GM18517 (cell line): ENCODE data around the gene UBL4A.

Experiments used
- ATAC-seq: cut with Tn5 transposase; IDR thresholded peaks from one replicate; pipeline ENCODE4 v1.9.1; 2021; ENCODE audit warnings: mild to moderate bottlenecking, moderate library complexity; ENCODE audit not compliant: unreplicated experiment

The UBL4A gene

GRCh38 chrX:154484255-154485149 lies 1.9 kb downstream of the UBL4A start:
- no peak for ATAC-seq

- ATAC-seq, result no peak
These were observed 3.1 kb downstream of the UBL4A start for GRCh38 chrX:154483325-154483724.

GRCh38 chrX:154482786-154483185 lies 3.6 kb downstream of the UBL4A start:
- ATAC-seq, result no peak

- ATAC-seq, result no peak
These were observed 4.4 kb downstream of the UBL4A start for GRCh38 chrX:154481911-154482601.

- ATAC-seq, result no peak
These were observed 5.2 kb downstream of the UBL4A start for GRCh38 chrX:154481195-154481594.

- ATAC-seq, result peak; percentile 77
These were observed 7.4 kb downstream of the UBL4A start, which contains the start of gene LAGE3 for GRCh38 chrX:154478728-154479622. Gene LAGE3 (minus strand): TSS chrX:154479281. CDS start chrX:154478915, 366 bp downstream.

- ATAC-seq, result no peak
These were observed 8.4 kb downstream of the UBL4A start for GRCh38 chrX:154477891-154478477.

GRCh38 chrX:154476821-154477220 lies 9.6 kb downstream of the UBL4A start:
- ATAC-seq, result no peak

- ATAC-seq, result no peak
These were observed 12.7 kb downstream of the UBL4A start for GRCh38 chrX:154473683-154474082.

- no peak for ATAC-seq
These were observed 13.5 kb downstream of the UBL4A start for GRCh38 chrX:154472685-154473632.

- ATAC-seq, result no peak
These were observed 14.4 kb downstream of the UBL4A start for GRCh38 chrX:154471839-154472684.

- ATAC-seq, result no peak
These were observed 15.4 kb downstream of the UBL4A start for GRCh38 chrX:154470914-154471568.

GRCh38 chrX:154470434-154470833 lies 16.0 kb downstream of the UBL4A start:
- no peak for ATAC-seq

GRCh38 chrX:154469880-154470279 lies 16.5 kb downstream of the UBL4A start:
- ATAC-seq, result no peak

GRCh38 chrX:154469114-154469513 lies 17.3 kb downstream of the UBL4A start:
- no peak for ATAC-seq

GRCh38 chrX:154468217-154468616 lies 18.2 kb downstream of the UBL4A start:
- no peak for ATAC-seq

GRCh38 chrX:154467556-154467955 lies 18.9 kb downstream of the UBL4A start:
- ATAC-seq, result no peak

- ATAC-seq, result no peak
These were observed 19.5 kb downstream of the UBL4A start for GRCh38 chrX:154466907-154467306.
